Measurements from ENCODE around the gene VEPH1. TPM values are rescaled to one million over a fixed set of nuclear protein-coding genes. Genes with fewer than 3 reads are reported as not detected.

Gene VEPH1
- total RNA-seq, 2 donors from 2014 or later, result 0.21 TPM; not detected in 1

DNA sequence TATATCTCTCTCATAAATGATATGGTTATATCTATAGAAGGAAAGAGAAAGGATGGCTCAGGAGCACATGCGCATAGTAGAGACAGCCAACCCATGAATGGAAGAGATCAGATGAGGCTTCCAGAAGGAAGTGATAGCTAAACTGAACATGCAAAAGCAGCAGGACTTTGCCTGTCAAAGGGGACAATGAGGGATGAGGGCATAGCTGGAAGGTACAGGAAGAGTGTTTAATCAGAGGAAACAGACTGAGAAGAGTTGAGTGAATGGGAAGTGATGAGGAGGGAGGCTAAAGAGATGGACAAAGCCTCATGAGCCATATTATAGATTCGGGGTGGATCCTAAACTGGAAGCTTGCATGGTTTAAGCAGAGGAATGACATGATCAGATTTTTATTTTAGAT lies 26.5 kb upstream of the VEPH1 start:
- TF ChIP-seq, protein P1, sequence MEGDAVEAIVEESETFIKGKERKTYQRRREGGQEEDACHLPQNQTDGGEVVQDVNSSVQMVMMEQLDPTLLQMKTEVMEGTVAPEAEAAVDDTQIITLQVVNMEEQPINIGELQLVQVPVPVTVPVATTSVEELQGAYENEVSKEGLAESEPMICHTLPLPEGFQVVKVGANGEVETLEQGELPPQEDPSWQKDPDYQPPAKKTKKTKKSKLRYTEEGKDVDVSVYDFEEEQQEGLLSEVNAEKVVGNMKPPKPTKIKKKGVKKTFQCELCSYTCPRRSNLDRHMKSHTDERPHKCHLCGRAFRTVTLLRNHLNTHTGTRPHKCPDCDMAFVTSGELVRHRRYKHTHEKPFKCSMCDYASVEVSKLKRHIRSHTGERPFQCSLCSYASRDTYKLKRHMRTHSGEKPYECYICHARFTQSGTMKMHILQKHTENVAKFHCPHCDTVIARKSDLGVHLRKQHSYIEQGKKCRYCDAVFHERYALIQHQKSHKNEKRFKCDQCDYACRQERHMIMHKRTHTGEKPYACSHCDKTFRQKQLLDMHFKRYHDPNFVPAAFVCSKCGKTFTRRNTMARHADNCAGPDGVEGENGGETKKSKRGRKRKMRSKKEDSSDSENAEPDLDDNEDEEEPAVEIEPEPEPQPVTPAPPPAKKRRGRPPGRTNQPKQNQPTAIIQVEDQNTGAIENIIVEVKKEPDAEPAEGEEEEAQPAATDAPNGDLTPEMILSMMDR (IDR thresholded peaks at IDR 0.05), result no peak
- DNase-seq (ENCODE audit: low spot score) (no peak), ATAC-seq (ENCODE audit: insufficient number of reproducible peaks, low FRiP score, low read depth) (no peak)
- H3K4me3 ChIP-seq, result no peak overlapping the region
- no peaks in the 10 kb centered on the region for H3K9me3 ChIP-seq
- H3K36me3 ChIP-seq, result no peaks in the 10 kb centered on the region
- no peaks in the 10 kb centered on the region for H3K27me3 ChIP-seq (replicated peaks; ENCODE audit: insufficient read depth)
- no peak overlapping the region for H3K27ac ChIP-seq
- no peaks in the 10 kb centered on the region for H3K4me1 ChIP-seq (ENCODE audit: control insufficient read depth in 1 of 2, low read depth in 2 of 2)

DNA sequence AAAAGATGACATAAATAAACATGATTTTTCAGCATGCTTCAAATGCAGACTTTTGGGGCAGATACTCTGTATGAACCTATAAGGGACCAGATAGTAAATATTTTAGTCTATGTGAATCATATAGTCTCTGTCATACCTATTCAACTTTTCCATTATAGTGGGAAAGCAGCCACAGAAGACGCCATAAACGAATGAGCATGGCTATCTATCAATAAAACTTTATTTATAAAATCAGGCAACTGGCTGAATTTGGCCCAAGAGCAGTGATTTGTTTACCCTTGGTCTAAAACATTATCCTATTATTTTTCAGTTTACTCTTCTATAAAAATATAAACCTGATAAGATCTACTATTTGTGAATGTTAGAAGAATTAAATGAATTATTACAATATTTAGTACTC lies 25.9 kb upstream of the VEPH1 start:
- no peaks in the 10 kb centered on the region for H3K4me1 ChIP-seq (ENCODE audit: control insufficient read depth in 1 of 2, low read depth in 2 of 2)
- no peak for ATAC-seq (ENCODE audit: insufficient number of reproducible peaks, low FRiP score, low read depth)
- no peak overlapping the region for H3K27ac ChIP-seq
- no peak for DNase-seq (ENCODE audit: low spot score)
- no peak overlapping the region for H3K4me3 ChIP-seq
- TF ChIP-seq, protein P1 (IDR thresholded peaks at IDR 0.05), result no peak
- no peaks in the 10 kb centered on the region for H3K27me3 ChIP-seq (replicated peaks; ENCODE audit: insufficient read depth)
- H3K36me3 ChIP-seq, result no peaks in the 10 kb centered on the region
- no peaks in the 10 kb centered on the region for H3K9me3 ChIP-seq

DNA sequence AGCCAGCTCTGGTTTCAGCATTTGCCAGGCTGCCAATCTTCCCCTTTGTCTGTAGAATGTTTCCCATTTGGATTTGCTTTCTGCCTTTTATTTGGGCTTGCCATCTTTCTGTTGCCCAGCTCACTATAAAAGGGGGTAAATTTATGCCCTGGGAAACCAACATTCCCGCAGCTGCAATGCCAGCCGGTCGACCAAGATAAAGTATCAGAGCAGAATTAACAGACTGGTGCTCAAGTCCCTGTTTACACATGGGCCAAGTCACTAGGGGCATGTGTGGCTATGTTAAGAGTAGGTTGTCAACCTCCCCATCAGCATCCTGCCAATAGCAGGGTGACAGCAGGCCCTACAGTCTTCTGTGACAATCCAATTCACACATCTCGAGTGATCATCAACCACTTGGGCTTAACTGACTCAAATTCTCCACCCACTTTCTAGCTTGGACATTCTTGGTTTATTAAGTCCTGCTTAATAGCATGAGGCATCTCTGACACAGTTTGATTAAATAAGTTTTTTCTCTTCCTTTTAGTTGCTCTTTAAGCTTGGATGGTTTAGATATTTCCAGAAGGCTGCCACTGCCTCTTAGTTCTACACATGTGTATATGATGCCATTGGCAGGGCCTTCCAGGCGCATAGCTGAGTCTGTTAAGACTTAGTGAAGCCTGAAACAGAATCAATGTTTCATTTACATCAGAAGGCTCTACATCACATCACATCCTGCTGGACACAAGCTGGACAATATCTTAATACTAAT lies 24.1 kb upstream of the VEPH1 start:
- Histone ChIP-seq H3K4me1 (ENCODE audit: control insufficient read depth in 1 of 2, low read depth in 2 of 2) (no peaks in the 10 kb centered on the region), H3K27ac (no peak overlapping the region), H3K4me3 (no peak overlapping the region), H3K27me3 (replicated peaks; ENCODE audit: insufficient read depth) (no peaks in the 10 kb centered on the region), H3K9me3 (no peaks in the 10 kb centered on the region), H3K36me3 (no peaks in the 10 kb centered on the region)
- TF ChIP-seq, protein P1 (IDR thresholded peaks at IDR 0.05), result no peak
- DNase-seq (ENCODE audit: low spot score) (no peak), ATAC-seq (ENCODE audit: insufficient number of reproducible peaks, low FRiP score, low read depth) (no peak)

DNA sequence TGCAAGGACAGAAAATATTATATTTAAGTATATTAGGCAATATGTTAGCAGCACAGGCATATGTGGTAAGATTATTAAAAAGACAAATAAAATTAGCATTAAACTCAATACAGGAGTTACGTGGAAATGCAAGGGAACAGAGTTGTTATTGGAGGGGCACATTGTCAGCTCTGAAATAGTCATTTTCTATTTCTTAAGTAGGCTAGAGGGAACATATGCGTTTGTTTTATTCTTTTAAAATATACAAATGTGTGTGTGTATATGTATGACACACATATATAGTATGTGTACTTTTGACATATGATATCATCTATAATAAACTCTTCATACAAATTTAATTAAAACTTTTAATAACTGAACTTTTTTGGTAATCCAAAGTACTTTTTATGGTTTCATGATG lies 22.8 kb upstream of the VEPH1 start:
- DNase-seq (ENCODE audit: low spot score) (no peak), ATAC-seq (ENCODE audit: insufficient number of reproducible peaks, low FRiP score, low read depth) (no peak)
- no peaks in the 10 kb centered on the region for H3K9me3 ChIP-seq
- H3K4me1 ChIP-seq (ENCODE audit: control insufficient read depth in 1 of 2, low read depth in 2 of 2), result no peaks in the 10 kb centered on the region
- no peak overlapping the region for H3K4me3 ChIP-seq
- H3K27me3 ChIP-seq (replicated peaks; ENCODE audit: insufficient read depth), result no peaks in the 10 kb centered on the region
- TF ChIP-seq, protein P1 (IDR thresholded peaks at IDR 0.05), result no peak
- H3K36me3 ChIP-seq, result no peaks in the 10 kb centered on the region
- no peak overlapping the region for H3K27ac ChIP-seq

DNA sequence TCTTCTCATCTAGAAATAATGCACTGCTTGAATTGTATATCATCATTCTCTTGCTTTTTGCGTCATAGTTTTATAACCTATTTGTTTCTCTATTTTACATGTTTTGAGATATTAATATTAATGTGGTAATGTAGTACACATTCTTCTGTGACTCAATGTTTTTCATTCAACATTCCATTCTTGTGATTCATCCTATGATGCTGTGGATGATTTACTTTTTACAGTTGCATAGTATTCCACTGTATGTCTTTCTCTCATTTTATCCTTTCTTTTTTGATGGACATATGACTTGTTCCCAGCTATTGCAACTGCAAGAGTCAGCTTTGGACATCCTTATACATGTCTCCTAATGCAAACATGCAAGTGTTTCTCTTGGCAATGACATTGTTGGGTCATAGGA lies 20.6 kb upstream of the VEPH1 start:
- H3K9me3 ChIP-seq, result peaks cover under 1% of the 10 kb centered on the region
- DNase-seq (ENCODE audit: low spot score), result no peak
- TF ChIP-seq, protein P1 (IDR thresholded peaks at IDR 0.05), result no peak
- H3K4me1 ChIP-seq (ENCODE audit: control insufficient read depth in 1 of 2, low read depth in 2 of 2), result peaks cover 0 to 9% of the 10 kb centered on the region in 2 donors
- no peak overlapping the region for H3K27ac ChIP-seq
- ATAC-seq (ENCODE audit: insufficient number of reproducible peaks, low FRiP score, low read depth), result no peak
- no peaks in the 10 kb centered on the region for H3K36me3 ChIP-seq
- no peak overlapping the region for H3K4me3 ChIP-seq
- no peaks in the 10 kb centered on the region for H3K27me3 ChIP-seq (replicated peaks; ENCODE audit: insufficient read depth)
